Keratinocyte (primary cell): ENCODE measurements around the gene CPT1B. TPM values are rescaled to one million over a fixed set of nuclear protein-coding genes. Genes with fewer than 3 reads are reported as not detected.

Experiments
- DNase-seq: peaks from one replicate; pipeline ENCODE4 v3.0.0-alpha.2; 2011; ENCODE audit warnings: low read depth, missing footprints, low spot score
- FAIRE-seq: peaks from 2 replicates; lab custom pipeline; 2011; peaks lifted over from hg19 to GRCh38; lab: Jason Lieb, UNC
- H2AFZ ChIP-seq: 2 replicates; pipeline ENCODE4 v1.6.0; 2012; ENCODE audit warnings: low read length, control low read depth, inconsistent platforms; ENCODE audit not compliant: control insufficient read depth
- H3K27ac ChIP-seq: 2 replicates; pipeline ENCODE4 v1.5.1; 2011; ENCODE audit warnings: low read length; ENCODE audit not compliant: control insufficient read depth, insufficient read depth
- H3K27me3 ChIP-seq: 3 replicates; pipeline ENCODE4 v1.6.0; 2011; ENCODE audit warnings: low read length; ENCODE audit not compliant: control insufficient read depth, insufficient read depth; ENCODE audit errors: extremely low read depth
- H3K36me3 ChIP-seq, 2 experiments: 2 replicates in 1 of 2; 3 replicates in 1 of 2; pipeline ENCODE4 v1.5.1; 2011; ENCODE audit warnings: low read length in 2 of 2, mild to moderate bottlenecking in 1 of 2; ENCODE audit not compliant: control insufficient read depth in 2 of 2, insufficient read depth in 2 of 2; ENCODE audit errors: extremely low read depth in 1 of 2
- H3K4me1 ChIP-seq: 3 replicates; pipeline ENCODE4 v1.5.1; 2011; ENCODE audit warnings: low read length; ENCODE audit not compliant: control insufficient read depth, insufficient read depth; ENCODE audit errors: extremely low read depth
- H3K4me2 ChIP-seq: 3 replicates; pipeline ENCODE4 v1.6.0; 2011; ENCODE audit warnings: low read depth, low read length; ENCODE audit not compliant: control insufficient read depth, insufficient read depth; ENCODE audit errors: extremely low read depth
- H3K4me3 ChIP-seq, 3 experiments: fragments of 200-600 bp in 1 of 3; sonication (generic) in 1 of 3; 2 replicates in 2 of 3; 3 replicates in 1 of 3; pipeline ENCODE4 v1.5.1; 2011 to 2016; ENCODE audit warnings: low read length in 3 of 3, mild to moderate bottlenecking in 3 of 3, control low read depth in 2 of 3, inconsistent platforms in 1 of 3, low read depth in 1 of 3, mixed read lengths in 1 of 3, mixed run types in 1 of 3, moderate library complexity in 1 of 3; ENCODE audit not compliant: control insufficient read depth in 2 of 3, insufficient read depth in 2 of 3; ENCODE audit errors: extremely low read depth in 1 of 3
- H3K79me2 ChIP-seq: 2 replicates; pipeline ENCODE4 v1.6.0; 2012; ENCODE audit warnings: low read length; ENCODE audit not compliant: control insufficient read depth, insufficient read depth
- H3K9ac ChIP-seq: 3 replicates; pipeline ENCODE4 v1.6.0; 2011; ENCODE audit warnings: low read length; ENCODE audit not compliant: control insufficient read depth, insufficient read depth; ENCODE audit errors: extremely low read depth
- H3K9me1 ChIP-seq: 3 replicates; pipeline ENCODE4 v1.6.0; 2011; ENCODE audit warnings: low read length; ENCODE audit not compliant: control insufficient read depth, insufficient read depth; ENCODE audit errors: extremely low read depth
- H3K9me3 ChIP-seq: 2 replicates; pipeline ENCODE4 v1.5.1; 2012; ENCODE audit warnings: low read depth, low read length; ENCODE audit not compliant: control insufficient read depth
- H4K20me1 ChIP-seq: 3 replicates; pipeline ENCODE4 v1.6.0; 2011; ENCODE audit warnings: low read length; ENCODE audit not compliant: control insufficient read depth, insufficient read depth; ENCODE audit errors: extremely low read depth
- EZH2 ChIP-seq: IDR thresholded peaks from one replicate; pipeline ENCODE4 v1.6.1; 2012; ENCODE audit warnings: inconsistent platforms, mild to moderate bottlenecking, low read length, moderate library complexity
- dilution Hi-C: fragments of 300-500 bp; cut with MboI; formaldehyde crosslinking; loops from one replicate; pipeline ENCODE4 v1.7.0; 2020; ENCODE audit warnings: low sequenced_read_pairs; ENCODE audit not compliant: extremely low pct_ligation_motif_present
- polyA plus RNA-seq, 5 experiments: library from polyadenylated mRNA; depleted of rRNA in 3 of 5; stranded (reverse) in 3 of 5; stranded (forward) in 1 of 5; unstranded in 1 of 5; fragments of >200 nt; gene quantifications; 1 replicate in 1 of 5; 2 replicates in 3 of 5; 3 replicates in 1 of 5; pipeline versions ENCODE4 v1.2.1 to v1.2.3, GENCODE V29; 2011 to 2012; ENCODE audit warnings: missing spikeins in 2 of 5, low read depth in 1 of 5, low replicate concordance in 1 of 5
- TF ChIP-seq, protein P1 (sequence below), 3 experiments: IDR thresholded peaks in 1 of 3; conservative IDR thresholded peaks in 1 of 3; optimal IDR thresholded peaks in 1 of 3; 2 replicates in 2 of 3; 3 replicates in 1 of 3; pipeline versions ENCODE3 to v1.5.1; 2011; ENCODE audit warnings: low read length in 3 of 3, mild to moderate bottlenecking in 3 of 3, moderate library complexity in 2 of 3, control low read depth in 1 of 3, inconsistent platforms in 1 of 3; ENCODE audit not compliant: insufficient read depth in 2 of 3; ENCODE audit errors: extremely low read depth in 1 of 3

CPT1B gene
- polyA plus RNA-seq, 1 donor (not counting 4 experiments of a cell fraction or from before 2014, with no cell fraction given): 11.0 TPM

DNA sequence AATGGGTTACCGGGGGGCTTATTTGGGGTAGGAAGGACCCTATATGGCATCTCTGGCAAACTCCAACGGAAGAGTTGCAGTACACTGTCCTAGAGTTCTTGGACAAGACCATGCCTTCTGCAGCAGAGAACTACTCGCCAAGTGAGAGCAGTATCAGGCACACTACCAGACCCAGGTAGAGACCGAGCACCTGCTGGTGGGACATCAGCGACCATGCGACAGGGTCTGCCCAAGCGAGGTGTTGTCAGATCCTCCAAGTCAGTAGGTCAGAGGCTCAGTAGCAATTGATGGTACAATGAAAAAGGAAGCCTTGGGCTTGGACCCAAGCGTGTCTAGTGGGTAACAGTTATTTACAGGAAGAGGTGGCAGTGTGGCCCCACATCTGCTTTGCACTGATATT lies 7.6 kb upstream of the CPT1B start:
- no peaks in the 10 kb centered on the region for H3K27me3 ChIP-seq
- no peak overlapping the region for H2AFZ ChIP-seq
- H3K27ac ChIP-seq: no peak overlapping the region
- no peaks in the 10 kb centered on the region for H4K20me1 ChIP-seq
- H3K4me1 ChIP-seq: peaks cover 12% of the 10 kb centered on the region
- dilution Hi-C loops: no loop called here
- FAIRE-seq (no peak), DNase-seq (no peak)
- H3K9me1 ChIP-seq: no peaks in the 10 kb centered on the region
- no peaks in the 10 kb centered on the region for H3K36me3 ChIP-seq
- H3K9me3 ChIP-seq: no peaks in the 10 kb centered on the region
- H3K4me2 ChIP-seq: no peak overlapping the region
- H3K79me2 ChIP-seq: peaks cover 15% of the 10 kb centered on the region
- TF ChIP-seq, protein P1, sequence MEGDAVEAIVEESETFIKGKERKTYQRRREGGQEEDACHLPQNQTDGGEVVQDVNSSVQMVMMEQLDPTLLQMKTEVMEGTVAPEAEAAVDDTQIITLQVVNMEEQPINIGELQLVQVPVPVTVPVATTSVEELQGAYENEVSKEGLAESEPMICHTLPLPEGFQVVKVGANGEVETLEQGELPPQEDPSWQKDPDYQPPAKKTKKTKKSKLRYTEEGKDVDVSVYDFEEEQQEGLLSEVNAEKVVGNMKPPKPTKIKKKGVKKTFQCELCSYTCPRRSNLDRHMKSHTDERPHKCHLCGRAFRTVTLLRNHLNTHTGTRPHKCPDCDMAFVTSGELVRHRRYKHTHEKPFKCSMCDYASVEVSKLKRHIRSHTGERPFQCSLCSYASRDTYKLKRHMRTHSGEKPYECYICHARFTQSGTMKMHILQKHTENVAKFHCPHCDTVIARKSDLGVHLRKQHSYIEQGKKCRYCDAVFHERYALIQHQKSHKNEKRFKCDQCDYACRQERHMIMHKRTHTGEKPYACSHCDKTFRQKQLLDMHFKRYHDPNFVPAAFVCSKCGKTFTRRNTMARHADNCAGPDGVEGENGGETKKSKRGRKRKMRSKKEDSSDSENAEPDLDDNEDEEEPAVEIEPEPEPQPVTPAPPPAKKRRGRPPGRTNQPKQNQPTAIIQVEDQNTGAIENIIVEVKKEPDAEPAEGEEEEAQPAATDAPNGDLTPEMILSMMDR (optimal IDR thresholded peaks at IDR 0.05 in 1 of 3, IDR thresholded peaks at IDR 0.05 in 1 of 3, conservative IDR thresholded peaks at IDR 0.05 in 1 of 3; ENCODE audit: extremely low read depth in 1 of 3, insufficient read depth in 2 of 3, low read length in 3 of 3): no peak
- TF ChIP-seq EZH2: no peak
- no peak overlapping the region for H3K9ac ChIP-seq
- H3K4me3 ChIP-seq: no peak overlapping the region

DNA sequence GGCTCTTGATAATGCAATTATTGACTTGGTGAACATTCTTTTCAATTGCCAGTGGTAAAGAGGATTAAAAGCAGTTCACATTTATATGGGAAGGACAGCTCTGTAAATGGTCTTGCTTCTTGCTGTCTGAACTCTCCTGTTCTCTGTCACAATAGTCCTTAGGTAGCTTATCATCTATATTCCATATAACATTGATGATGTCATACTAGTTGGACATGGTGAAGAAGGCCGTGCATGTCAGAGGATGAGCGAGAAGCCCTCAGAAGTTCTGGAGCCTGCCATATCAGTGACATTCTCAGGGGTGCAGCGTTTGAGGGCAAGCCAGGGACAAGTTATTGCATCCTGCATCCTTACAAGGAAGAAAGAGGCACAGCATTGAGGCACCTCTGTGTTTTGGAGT lies 7.0 kb upstream of the CPT1B start:
- DNase-seq: no peak
- no peak for FAIRE-seq

More for the DNA sequence above, 7.0 kb upstream of the CPT1B start:
- no peak overlapping the region for H3K9ac ChIP-seq
- peaks cover 12% of the 10 kb centered on the region for H3K4me1 ChIP-seq
- H3K4me3 ChIP-seq: no peak overlapping the region
- no peak for TF ChIP-seq EZH2
- TF ChIP-seq, protein P1 (optimal IDR thresholded peaks at IDR 0.05 in 1 of 3, IDR thresholded peaks at IDR 0.05 in 1 of 3, conservative IDR thresholded peaks at IDR 0.05 in 1 of 3; ENCODE audit: extremely low read depth in 1 of 3, insufficient read depth in 2 of 3, low read length in 3 of 3): no peak
- no peaks in the 10 kb centered on the region for H3K9me3 ChIP-seq
- no peak overlapping the region for H3K27ac ChIP-seq
- peaks cover 15% of the 10 kb centered on the region for H3K79me2 ChIP-seq
- no peaks in the 10 kb centered on the region for H3K27me3 ChIP-seq
- dilution Hi-C loops: no loop called here
- H3K4me2 ChIP-seq: no peak overlapping the region
- no peak overlapping the region for H2AFZ ChIP-seq
- H4K20me1 ChIP-seq: no peaks in the 10 kb centered on the region
- H3K36me3 ChIP-seq: peaks cover 0 to 2% of the 10 kb centered on the region in 2 experiments
- H3K9me1 ChIP-seq: no peaks in the 10 kb centered on the region
